ENCODE data around the gene GGT5.
"Not testable (repeated sequence)": the region's sequence is repeated elsewhere in the genome, so short reads cannot be mapped to it uniquely, and the experiment has no call there.

The GGT5 gene

DNA sequence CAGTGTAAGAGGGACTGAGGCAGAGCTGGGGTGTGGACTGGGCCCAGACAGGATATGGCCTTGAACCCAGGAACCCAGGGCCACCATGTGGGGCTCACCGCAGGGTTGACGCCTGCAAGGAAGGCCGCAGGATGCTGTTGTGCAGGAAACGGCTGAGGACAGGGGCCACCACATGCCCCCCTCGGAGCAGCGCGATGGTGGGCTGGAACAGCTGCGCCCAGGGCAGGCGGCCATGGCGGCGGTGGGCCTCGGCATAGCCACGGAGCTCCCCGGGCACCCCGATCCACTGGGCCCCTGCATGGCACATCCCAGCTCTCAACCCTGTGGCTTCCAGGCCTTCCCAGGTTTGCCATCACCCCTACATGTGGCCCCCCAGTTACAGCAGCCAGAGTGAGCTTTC, 12.2 kb downstream of the GGT5 start:
- no peak for DNase-seq (ENCODE audit: low spot score)

DNA sequence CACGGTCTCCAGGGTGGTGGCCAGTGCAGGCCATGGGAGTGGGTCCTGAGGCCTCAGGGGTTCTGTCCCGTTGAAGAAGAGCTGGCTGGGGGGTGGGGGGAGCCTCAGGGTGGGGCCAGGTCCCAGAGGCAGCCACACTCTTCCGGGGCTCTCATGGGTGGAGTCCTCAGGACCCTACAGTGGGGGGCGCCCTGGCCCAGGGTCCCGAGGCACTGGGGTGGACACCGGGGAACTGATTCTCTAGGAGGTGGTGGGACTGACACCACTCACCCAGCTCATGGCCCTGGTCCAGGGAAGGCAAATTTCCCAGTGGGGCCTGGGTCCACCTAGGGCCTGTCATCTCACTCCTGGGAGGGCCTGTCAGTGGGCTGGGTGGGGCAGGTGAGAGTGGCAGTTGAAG, 12.8 kb downstream of the GGT5 start:
- DNase-seq (ENCODE audit: low spot score), result no peak

DNA sequence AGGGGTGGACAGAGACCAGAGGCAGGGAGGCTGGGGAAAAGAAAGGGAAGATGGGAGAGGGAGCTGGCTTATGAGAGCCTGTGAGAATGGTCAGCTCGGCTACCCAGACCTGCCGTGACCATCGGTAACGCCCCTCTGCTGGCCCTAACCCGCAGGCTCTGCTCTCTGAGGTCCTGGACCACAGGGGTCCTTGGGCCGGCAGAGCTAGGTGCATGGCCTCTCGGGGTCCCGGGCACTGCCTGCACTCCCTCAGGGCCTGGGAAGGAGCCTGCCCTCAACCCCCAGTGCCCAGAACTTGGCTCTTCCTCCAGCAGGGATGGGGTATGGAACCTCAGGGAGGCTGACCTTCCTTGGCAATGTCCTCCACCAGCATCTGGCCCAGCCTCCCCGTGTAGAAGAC, 13.2 kb downstream of the GGT5 start:
- DNase-seq (ENCODE audit: low spot score), result no peak

DNA sequence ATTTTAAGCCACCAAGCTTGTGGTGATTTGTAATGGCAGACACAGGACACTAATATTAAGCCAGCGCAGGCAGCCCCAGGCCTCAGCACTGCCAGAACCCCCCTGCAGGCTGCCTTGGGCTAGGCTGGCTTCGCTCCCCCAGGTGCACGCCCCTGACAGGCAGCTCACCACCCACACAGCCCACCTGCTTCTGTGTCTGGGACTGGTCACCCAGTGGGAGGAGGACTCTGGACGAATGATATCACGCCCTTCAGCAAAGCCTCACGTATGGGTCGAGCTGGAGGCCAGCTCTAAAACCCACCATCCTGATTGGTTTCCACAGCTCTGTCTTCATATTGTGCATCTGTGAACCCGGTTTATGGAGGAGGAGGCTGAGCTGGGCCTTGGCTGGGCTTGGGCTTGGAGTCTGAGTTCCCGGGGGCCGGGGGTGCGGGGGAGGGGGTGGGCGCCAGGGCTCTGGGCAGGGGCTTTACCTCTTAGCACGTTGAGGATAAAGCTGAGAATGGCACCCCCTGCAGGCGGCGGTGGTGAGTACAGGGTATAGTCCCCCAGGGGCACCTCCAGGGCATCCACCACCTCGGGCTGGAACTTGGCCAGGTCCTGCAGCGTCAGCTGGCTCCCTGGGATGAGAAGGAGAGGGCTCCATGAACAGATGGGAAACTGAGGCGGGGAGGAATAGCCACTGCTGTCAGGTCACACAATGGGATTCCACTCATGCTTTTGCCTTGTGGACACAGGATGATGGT, 13.8 kb downstream of the GGT5 start:
- DNase-seq (ENCODE audit: low spot score), result peak; percentile 69

DNA sequence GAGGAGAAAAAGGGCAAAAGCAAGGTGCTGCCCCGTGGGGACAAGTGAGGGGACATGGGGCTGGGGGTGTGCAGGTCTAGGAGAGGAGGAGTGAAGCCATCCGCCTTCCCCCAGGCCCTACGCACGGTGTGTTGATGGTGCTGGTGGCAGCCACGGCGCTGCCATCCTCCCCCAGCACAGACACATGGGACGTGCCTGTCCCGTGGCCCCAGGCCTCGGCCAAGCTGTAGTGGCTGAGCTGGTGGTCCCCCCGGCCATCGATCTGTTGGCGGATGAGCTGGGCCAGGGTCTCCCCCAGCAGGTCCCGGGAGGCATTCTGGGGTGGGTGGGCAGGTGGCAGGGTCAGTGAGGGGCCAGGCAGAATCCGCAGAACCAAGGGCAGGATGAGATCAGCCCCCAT, 18.9 kb downstream of the GGT5 start:
- no peak for DNase-seq (ENCODE audit: low spot score)

DNA sequence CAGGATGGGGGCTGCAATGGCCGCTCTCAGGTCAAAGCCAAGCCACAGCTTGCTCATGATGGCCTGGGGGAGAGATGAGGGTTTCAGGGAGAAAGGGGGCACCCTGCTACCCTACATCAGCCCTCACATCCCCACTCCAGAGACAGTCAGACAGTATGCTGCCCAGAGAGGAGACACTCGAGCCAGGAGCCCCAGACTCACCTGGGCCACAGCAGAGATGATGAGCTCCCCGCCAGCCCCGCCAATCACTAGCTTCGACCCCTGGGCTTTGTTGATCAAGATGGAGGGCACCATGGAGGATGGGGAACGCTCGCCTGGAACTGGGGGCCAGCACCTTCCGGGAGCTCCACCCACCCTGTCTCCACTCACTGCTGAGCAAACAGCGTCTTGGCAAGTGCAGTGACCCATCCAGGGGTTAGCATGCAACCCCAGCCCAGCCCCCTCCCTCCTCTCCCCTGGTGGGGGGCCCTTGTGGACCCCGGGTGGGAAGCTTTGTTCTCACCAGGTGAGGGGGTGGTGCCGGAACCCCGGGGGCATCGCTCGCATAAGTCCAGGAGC, 19.8 kb downstream of the GGT5 start:
- DNase-seq (ENCODE audit: low spot score), result no peak

DNA sequence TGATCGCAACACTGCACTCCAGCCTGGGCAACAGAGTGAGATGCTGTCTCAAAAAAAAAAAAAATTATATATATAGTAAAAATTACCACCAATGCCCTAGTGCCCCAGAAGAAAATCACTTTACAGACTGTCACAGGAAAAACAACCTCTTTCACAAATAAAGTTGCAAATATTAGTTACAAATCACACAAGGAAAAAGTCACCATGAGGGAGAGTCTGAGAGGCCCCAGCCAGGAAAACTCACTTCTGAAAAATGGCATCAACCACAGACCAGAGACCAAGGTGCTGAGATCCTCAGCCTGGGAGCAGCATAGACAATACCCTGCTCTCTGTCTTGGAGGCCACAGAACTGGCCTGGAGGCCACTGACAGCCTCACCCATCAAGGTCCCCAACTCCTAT, 20.4 kb downstream of the GGT5 start:
- no peak for DNase-seq (ENCODE audit: low spot score)

DNA sequence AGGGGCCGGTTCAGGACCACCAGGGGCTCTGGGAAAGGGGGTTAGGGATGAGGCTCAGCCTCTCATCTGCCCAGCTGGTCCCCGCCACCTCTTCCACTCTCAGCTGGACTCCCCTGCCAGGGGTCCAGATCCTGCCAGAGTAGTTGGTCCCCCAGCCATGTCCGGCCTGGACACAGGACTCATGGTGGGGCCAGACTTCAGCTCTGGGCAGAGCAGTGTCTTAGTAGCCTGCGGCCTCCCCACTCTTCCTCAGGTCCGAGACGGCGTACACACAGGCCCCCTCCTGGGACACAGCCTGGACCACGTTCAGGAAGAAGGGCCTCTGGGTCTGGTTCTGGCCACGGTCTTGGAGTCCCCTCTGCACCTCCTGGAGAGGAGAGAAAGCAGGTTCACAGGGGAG, 25.1 kb downstream of the GGT5 start:
- no peak for DNase-seq (ENCODE audit: low spot score)

DNA sequence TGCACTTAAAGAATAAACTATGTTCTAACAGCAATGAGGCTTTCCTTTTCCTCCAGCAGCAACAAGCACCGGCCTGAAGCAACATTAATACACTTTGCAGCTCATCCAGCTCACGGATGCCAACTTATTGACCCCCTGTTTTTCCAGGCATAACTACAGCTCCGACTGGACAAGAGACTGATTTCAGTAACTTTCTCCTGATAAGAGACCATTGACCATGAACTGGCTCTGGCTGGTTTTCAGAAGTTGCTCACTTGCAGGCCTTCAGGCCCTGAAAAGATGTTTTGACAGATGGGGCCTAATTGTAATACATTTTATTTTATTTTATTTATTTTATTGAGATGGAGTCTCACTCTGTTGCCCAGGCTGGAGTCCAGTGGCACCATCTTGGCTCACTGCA, 27.5 kb downstream of the GGT5 start:
- no peak for DNase-seq (ENCODE audit: low spot score)

DNA sequence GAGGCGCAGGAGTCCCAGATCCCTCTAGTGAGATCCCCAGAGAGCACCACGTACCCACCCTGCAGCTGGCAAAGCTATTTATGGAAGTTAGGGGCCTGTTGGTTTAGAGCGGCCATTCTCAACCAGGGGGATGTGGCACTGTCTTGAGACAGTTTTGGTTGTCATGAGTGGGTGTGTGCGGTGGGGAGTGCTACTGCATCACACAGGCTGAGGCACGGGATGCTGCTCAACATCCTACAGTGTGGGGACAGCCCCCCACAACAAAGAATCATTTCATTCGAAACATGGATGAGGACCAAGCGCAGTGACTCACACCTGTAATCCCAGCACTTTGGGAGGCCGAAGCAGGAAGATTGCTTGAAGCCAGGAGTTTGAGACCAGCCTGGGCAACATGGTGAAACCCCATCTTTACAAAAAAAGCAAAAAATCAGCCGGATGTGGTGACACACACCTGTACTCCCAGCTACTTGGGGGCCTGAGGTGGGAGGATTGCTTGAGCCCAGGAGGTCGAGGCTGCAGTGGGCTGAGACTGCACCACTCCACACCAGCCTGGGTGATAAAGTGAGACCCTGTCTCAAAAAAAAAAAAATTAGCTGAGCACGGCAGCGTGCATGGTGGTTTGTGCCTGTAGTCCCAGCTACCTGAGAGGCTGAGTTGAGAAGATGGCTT, 28.2 kb downstream of the GGT5 start:
- no peak for DNase-seq (ENCODE audit: low spot score)

DNA sequence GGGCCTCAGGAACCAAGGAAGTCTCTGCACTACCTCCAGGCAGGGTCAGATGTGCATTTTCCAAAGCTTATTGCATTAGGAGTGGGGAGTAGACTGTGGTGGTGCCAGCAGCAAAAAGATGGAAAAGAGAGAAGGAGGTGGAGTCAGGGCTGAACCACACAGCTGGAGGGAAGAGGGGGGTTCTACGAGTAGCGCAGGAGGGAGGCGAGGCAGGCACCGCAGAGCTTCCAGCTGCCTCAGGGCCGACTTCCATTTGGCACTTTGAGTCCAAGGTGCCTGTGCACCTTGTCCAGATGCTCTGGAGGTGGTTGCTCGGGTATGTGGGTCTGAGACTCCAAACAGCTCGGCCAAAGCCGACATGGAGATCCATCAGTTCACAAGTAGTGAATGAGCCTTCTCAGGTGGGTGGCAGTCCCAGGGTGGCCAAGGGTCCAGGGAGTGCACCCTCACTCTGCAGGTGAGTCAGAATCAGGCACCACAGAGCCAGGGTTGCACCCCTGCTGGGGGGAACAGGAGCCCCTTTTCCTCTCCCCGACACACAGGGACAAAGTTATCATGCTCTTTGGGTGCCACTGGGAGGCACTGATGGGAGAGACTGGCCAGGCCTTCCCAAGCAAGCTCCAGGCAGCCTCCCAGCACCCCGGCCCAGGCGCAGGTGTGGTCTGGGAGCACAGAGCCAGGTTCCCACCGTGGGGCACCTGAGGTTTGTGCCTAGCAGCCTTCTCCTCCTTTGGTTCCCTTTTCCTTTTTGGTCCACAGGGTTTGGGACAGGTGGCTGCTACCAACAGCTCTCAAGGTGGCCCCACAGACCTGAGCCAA, 30.2 kb downstream of the GGT5 start:
- no peak for DNase-seq (ENCODE audit: low spot score)

DNA sequence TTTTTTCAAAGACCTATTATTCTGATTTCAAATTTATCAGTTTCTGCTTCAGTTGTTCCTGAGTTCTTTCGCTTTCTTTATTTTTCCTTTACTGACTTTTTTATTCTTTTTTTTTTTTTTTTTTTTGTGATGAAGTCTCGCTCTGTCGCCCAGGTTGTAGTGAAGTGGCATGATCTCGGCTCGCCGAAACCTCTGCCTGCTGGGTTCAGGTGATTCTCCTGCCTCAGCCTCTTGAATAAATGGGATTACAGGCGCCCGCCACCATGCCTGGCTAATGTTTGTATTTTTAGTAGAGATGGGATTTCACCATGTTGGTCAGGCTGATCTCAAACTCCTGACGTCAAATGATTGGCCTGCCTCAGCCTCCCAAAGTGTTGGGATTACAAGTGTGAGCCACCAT, 31.8 kb downstream of the GGT5 start:
- not testable (repeated sequence) for DNase-seq (ENCODE audit: low spot score)

DNA sequence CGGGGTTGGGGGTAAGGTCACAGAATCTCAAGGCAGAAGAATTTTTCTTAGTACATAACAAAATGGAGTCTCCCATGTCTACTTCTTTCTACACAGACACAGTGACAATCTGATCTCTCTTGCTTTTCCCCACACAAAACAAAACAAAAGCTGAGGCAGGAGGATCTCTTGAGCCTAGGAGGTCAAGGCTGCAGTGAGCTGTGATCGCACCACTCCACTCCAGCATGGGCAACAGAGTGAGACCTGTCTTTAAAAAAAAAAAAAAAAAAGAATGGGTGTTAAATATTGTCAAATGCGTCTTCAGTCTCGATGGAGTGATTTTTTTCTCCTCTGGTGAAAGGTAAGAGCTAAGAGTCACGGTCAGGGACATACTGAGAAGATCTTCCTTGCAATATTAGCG, 33.2 kb downstream of the GGT5 start:
- not testable (repeated sequence) for DNase-seq (ENCODE audit: low spot score)

DNA sequence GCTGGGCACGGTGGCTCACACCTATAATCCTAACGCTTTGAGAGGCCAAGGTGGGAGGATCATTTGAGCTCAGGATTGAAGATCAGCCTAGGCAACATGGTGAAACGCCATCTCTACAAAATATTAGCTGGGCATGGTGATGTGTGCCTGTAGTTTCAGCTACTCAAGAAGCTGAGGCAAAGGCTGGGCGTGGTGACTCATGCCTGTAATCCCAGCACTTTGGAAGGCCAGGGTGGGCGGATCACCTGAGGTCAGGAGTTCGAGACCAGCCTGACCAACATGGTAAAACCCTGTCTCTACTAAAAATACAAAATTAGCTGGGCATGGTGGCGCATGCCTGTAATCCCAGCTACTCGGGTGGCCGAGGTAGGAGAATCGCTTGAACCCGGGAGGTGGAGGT, 34.5 kb downstream of the GGT5 start:
- DNase-seq (ENCODE audit: low spot score), result not testable (repeated sequence)

DNA sequence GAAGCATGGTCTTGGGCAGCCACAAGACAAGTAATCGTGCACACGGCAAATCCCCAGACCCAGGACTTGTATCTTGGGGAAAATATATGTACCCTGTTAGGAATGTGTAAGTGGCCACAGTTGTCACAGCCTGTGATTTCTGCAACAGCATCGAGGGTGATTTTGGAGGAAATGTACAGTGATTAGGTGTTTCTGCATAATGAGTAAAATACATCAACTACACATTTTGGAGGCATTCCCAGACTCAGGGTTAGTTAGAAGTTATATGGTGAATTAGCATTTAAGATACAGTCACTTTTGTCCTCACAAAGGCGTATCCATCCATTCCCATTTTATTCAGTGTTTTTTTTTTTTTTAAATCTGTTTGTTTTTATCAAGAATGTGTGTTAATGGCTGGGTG, 35.2 kb downstream of the GGT5 start:
- DNase-seq (ENCODE audit: low spot score), result no peak

DNA sequence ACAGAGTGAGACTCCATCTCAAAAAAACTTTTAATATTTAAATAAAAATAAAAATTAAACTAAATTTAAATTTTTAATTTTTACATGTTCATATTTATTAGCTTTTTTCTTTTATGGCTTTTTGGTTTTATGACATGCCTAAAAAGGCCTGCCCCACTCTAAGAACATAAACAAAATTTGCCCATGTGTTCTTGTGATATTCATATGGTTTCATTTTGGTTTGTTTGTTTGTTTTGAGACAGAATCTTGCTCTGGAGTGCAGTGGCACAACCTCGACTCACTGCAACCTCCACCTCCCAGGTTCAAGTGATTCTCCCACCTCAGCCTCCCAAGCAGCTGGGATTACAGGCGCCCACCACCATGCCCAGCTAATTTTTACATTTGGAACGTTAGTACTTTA, 35.9 kb downstream of the GGT5 start:
- DNase-seq (ENCODE audit: low spot score), result no peak

DNA sequence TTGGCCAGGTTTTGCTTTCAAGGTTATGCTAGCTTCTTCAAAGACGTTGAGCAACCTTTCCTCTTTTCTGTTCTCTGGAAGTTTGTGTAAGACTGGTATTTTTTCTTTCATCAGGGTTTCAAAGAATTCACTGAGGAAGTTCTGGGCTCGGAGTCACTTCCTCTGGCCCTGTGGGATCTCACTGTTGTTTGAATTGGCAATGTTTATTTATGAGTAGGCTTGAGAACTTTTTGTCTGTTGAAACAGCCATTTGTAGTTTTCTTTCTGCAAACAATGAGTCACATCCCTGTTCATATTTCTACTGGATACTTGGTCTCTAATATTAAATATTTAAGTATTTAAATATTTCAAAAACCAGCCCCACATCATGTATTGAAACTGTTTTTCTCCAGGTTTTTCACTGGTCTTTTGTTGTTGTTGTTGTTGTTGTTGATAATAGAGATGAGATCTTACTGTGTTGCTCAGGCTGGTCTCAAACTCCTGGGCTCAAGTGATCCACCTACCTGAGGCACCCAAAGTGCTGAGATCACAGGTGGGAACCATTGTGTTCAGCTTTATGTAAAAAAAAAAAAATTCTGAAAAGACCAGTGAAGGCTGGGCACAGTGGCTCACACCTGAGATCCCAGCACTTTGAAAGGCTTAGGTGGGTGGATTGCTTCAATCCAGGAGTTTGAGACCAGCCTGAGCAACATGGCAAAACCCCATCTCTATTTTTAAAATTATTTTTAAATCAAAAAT, 36.7 kb downstream of the GGT5 start:
- DNase-seq (ENCODE audit: low spot score), result no peak

DNA sequence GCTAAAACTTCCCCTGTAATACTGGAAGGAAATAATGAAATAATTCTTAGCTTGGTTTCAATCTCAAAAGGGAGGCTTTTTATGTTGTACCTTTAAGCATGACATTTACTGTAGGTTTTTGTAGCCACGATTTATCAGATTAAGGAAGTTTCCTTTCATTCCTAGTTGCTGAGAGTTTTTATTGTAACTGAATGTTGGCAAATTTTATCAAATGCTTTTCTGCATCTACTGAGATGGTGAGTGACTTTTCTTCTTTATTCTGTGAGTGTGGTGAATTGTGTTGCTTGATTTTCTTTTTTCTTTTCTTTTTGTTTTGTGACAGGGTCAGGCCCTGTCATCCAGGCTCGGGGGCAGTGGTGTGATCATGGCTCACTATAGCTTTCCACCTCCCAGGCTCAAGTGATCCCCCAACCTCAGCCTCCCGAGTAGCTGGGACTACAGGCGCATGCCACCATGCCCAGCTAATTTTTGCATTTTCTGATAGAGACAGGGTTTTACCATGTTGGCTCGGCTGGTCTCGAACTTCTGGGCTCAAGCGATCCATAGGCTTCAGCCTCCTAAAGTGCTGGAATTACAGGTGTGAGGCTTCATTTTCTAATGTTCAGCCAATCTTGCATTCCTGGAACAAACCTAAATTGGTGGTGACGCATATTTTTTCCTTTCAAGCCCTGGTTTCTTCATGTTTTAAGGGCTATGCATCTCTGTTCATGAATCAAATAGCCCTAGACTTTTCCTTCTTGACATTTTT, 37.4 kb downstream of the GGT5 start:
- DNase-seq (ENCODE audit: low spot score), result no peak

DNA sequence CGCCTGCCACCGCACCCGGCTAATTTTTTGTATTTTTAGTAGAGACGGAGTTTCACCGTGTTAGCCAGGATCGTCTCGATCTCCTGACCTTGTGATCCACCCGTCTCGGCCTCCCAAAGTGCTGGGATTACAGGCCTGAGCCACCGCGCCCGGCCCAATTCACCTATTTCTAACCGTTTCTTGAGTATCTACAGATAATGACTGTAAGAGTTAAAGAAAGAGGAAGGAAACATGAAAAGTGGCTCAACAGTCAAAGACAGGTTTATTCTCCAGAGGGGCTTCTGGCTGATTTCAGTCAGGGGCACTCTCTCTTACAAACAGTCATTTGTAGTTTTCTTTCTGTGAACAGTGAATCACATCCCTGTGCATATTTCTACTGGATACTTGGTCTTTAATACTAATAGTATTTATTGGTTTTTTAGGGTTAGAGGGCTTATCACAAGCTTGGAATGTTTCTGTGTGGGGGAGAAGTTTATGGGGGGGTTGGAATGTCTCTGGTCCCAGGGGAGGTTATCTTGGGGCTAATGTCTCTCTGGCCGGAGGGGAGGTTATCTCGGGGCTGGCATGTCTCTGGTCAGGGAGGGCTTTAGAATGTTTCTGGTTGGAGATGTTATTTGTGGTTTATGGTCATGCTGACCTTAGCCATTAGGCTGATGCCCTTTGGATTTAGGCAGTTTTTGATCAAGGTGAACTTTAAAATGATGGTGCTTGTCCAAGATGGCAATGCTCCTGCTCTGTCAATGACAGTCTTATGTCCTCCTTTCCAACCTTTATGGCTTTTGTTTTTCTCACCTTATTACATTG, 38.2 kb downstream of the GGT5 start:
- not testable (repeated sequence) for DNase-seq (ENCODE audit: low spot score)

DNA sequence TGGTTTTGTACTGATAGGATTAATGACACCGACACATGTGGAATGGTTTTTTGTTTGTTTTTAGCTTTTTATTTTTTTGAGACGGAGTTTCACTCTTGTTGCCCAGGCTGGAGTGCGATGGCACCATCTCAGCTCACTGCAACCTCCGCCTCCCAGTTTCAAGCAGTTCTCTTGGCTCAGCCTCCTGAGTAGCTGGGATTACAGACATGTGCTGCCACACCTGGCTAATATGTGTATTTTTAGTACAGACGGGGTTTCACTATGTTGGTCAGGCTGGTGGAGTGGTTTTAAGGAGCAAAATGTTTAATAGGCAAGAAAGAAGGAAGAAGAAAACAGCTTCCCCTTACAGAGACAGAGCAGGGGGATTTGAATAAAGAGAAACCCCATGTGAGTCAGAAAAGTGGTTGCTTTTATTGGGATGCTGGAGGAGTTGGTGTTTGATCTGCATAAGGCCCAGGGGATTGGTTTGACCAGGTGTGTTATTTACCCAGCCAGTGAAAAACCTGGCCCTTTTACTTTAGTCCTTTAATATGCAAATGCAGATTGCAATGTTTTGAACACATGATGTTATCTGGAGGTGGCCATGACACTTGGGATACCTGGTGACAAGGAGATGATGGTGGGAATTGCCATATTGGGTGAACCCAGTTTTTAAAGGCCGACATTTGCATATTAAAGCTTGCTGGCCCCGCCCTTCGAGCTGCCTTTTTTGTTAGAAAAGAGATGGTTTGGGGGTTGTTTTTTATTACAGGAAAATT, 39.3 kb downstream of the GGT5 start:
- no peak for DNase-seq (ENCODE audit: low spot score)
